Hematopoietic multipotent progenitor cell treated with erythropoietin and hydrocortisone succinate and interleukin-3 and kit ligand, for 15 days (in vitro differentiated cells): ENCODE measurements around the gene SLC35G4.
"Not testable (repeated sequence)": the region's sequence is repeated elsewhere in the genome, so short reads cannot be mapped to it uniquely, and the experiment has no call there.

Source experiments
- DNase-seq: peaks from one replicate; pipeline ENCODE4 v3.0.0-alpha.2; 2015; ENCODE audit warnings: low spot score

Gene SLC35G4

DNA sequence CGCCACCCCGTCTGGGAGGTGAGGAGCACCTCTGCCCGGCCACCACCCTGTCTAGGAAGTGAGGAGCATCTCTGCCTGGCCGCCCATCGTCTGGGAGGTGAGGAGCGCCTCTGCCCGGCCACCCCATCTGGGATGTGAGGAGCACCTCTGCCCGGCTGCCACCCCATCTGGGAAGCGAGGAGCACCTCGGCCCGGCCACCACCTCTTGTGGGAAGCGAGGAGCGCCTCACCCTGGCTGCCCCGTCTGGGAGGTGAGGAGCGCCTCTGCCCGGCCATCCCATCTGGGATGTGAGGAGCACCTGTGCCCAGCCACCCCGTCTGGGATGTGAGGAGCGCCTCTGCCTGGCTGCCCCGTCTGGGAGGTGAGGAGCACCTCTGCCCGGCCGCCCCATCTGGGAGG, 4.6 kb downstream of the SLC35G4 start:
- DNase-seq: not testable (repeated sequence)

- DNase-seq: not testable (repeated sequence)
These were observed 5.6 kb downstream of the SLC35G4 start for GRCh38 chr18:11614981-11615380.

DNA sequence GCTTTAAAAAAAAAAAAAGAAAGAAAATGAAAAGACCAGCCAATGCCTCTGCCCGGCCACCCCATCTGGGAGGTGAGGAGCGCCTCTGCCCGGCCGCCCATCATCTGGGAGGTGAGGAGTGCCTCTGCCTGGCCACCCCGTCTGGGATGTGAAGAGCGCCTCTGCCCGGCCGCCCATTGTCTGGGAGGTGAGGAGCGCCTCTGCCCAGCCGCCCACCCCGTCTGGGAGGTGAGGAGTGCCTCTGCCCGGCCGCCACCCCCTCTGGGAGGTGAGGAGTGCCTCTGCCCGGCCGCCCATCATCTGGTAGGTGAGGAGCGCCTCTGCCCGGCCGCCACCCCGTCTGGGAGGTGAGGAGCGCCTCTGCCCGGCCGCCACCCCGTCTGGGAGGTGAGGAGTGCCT, 37.9 kb downstream of the SLC35G4 start:
- DNase-seq: not testable (repeated sequence)

DNA sequence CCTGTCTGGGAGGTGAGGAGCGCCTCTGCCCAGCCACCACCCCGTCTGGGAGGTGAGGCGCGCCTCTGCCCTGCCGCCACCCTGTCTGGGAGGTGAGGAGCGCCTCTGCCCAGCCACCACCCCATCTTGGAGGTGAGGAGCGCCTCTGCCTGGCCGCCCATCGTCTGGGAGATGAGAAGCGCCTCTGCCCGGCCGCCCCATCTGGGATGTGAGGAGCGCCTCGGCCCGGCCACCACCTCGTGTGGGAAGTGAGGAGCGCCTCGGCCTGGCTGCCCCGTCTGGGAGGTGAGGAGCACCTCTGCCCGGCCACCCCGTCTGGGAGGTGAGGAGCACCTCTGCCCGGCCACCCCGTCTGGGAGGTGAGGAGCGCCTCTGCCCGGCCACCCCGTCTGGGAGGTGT, 38.4 kb downstream of the SLC35G4 start:
- not testable (repeated sequence) for DNase-seq

- no peak for DNase-seq
These were observed 40.4 kb downstream of the SLC35G4 start for GRCh38 chr18:11649839-11650238.

DNA sequence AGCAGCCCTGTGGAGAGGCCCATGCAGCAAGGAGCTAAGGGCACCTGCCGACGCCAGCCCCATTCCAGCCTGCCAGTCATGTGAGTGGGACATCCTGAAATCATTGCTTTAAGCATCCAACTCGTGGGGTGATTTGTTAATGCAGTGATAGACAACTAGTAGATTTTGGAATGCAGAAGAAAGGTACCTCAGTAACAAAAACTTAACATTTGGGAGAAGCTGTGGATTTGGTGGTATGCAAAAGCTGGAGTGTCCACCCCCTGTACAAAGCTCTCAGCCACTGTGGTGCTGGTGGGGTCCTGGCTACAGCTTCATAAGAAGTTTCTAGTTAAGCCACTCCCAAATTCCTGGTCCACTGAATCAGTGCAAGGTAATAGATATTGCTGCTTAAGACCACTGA, 42.5 kb downstream of the SLC35G4 start:
- DNase-seq: no peak

DNA sequence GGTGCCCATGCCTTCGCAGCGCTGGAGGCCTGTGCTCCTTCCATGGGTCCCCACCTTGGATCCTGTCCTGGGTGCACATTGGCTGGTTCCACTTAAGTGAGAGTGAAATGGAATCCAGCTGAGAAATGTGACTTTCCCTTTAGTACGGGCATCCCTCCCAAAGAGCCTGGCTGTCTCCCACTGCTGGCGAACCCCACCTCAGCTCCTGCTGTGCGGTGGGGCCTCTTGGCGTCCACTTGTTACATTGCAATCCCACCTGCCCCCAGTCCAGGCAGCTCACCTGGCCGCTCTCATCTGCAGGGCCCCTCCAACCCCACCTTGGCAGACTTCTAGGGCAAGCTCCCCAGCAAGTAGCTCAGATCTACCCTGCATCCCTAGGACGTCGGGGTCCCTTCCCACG, 44.1 kb downstream of the SLC35G4 start:
- DNase-seq: no peak

- peak; percentile 42 for DNase-seq
These were observed 45.6 kb downstream of the SLC35G4 start for GRCh38 chr18:11654736-11655605.

- DNase-seq: no peak
These were observed 46.2 kb downstream of the SLC35G4 start for GRCh38 chr18:11655606-11655932.

GRCh38 chr18:11657152-11657551, 47.8 kb downstream of the SLC35G4 start:
- no peak for DNase-seq

GRCh38 chr18:11657554-11657953, 48.2 kb downstream of the SLC35G4 start:
- no peak for DNase-seq

DNA sequence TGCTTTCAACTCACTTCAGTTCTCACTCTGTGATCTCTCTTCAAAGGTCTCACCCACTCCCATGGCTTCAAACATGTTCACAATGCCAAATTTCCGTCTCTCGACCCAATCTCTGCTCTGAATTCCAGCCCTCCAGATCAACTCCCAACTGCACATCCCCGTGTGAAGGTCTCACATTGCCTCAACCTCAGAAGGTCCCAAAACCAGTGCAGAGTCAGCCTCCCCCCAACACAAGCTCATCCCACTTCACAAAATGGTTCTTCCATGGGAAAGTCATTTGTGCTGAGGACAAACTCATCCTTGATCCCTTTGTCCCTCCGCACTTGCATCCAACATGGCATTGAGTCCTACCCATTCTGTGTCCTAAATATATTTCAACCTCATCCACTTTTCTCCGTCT, 48.6 kb downstream of the SLC35G4 start:
- no peak for DNase-seq

- no peak for DNase-seq
These were observed 49.6 kb downstream of the SLC35G4 start for GRCh38 chr18:11658989-11659388.
